ENCODE data around the gene TEDC2.
"Not testable (repeated sequence)": the region's sequence is repeated elsewhere in the genome, so short reads cannot be mapped to it uniquely, and the experiment has no call there.

The TEDC2 gene

DNA sequence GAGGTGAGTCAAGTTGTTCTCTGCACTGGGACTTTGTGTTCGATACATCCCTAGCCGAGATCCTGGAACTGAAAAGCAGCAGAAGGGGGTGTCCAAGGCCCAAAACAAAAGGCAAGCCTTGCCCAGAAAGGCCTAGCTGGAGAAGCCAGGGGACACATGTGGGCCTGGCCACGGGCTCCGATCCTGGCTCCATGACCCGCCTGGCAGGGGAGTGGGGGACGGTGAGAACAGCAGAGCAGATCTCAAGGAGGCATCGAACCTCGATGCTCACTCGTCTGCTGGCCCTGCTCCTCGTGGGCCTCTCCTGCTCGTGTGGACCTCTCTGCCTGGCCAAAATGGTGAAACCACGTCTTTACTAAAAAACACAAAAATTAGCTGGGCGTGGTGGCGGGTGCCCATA lies 21.8 kb upstream of the TEDC2 start:
- DNase-seq (ENCODE audit: low read depth): no peak

DNA sequence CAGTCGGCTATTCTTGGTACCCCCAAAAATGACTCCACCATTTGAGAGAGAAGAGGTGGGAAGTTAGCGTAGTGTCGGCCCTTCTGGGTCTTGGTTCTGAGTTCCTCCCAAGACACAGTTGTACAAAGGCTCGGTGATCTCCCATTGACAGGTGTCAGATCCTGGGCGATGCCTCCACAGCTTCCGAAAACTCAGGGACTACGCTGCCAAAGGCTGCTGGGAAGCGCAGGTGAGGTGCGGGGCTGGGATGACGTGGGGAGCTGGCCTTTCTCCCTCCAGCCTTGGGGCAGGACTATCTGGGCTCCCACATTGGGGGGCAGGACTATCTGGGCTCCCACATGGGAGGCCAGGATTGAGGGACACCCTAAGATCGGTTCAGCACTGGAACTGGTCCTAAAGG lies 20.3 kb upstream of the TEDC2 start:
- DNase-seq (ENCODE audit: low read depth): no peak

DNA sequence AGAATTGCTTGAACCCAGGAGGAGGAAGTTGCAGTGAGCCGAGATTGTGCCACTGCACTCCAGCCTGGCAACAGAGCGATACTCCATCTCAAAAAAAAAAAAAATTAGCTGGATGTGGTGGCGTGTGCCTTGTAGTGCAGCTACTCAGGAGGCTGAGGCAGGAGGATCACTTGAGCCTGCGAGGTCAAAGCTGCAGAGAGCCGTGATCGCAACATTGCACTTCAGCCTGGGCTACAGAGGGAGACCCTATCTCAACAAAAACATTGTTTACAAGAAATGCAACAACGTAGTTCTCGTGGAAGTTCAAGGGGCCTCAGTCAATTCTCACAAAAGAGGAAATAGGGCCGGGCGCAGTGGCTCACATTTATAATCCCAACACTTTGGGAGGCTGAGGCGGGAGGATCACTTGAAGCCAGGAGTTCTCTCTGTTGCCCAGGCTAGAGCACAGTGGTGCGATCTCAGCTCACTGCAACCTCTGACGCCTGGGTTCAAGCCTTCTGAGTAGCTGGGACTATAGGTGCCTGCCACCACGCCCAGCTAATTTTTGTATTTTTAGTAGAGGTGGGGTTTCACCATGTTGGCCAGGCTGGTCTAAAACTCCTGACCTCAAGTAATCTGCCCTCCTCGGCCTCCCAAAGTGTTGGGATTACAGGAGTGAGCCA lies 18.6 kb upstream of the TEDC2 start:
- DNase-seq (ENCODE audit: low read depth): not testable (repeated sequence)

DNA sequence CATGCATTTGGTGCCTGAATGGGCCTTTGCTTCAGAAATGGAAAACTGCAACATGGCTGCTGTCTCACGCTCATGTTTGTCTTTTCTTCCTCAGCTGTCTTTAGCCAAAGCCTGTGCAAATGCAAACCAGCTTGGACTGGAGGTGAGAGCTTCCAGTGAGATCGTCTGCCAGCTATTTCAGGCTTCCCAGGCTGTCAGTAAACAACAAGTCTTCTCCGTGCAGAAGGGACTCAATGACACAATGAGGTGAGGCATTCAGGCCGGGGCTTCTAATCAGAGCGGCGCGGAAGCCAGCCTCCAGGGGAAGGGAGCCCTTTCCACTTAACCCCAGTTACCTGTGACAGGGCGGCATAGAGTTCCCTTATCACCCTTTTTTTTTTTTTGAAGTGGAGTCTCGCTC lies 16.4 kb upstream of the TEDC2 start:
- no peak for DNase-seq (ENCODE audit: low read depth)

DNA sequence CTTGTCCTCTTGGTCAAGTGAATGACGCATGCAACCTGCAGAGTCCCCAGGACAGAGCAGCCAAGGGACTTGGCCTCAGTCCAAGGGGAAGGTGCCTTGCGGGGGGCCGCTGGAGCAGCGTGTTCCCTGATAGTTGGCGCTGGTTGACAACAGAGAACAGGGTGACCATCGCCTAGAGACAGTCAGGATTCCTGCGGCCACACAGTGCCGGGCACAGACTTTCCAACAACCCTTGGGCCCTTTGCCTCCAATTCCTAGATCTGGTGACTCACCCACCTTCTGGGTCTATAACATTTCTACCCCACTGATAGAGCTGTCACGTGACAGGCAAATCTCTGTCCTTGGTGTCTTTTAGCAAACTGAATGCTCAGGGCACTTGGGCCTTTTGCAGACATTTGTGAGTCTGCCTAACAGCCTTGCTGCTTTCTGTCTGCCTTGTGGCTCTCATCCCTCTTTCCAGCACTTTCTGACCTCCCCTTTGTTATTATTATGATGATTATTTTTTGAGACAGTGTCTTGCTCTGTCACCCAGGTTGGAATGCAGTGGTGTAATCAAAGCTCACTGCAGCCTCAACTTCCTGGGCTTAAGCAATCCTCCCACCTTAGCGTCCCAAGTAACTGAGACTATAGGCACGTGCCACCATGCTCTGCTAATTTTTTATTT lies 11.9 kb upstream of the TEDC2 start:
- DNase-seq (ENCODE audit: low read depth): no peak

DNA sequence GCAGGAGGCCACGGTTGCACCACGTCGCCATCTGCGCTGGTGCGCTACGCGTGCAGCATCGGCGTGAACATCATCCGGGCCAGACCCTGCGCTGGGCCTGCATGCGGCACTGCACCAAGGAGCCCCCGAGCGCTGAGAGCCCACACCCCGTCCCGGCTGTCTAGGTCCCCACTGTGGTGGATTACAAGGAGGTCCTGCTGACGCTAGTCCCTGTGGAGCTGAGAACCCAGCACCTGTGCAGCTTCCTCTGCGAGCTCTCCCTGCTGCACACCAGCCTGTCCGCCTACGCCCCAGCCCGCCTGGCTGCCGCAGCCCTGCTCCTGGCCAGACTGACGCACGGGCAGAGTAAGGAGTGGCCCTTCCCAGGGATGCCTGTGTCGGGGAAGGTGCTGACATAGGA lies 10.8 kb upstream of the TEDC2 start:
- no peak for DNase-seq (ENCODE audit: low read depth)

DNA sequence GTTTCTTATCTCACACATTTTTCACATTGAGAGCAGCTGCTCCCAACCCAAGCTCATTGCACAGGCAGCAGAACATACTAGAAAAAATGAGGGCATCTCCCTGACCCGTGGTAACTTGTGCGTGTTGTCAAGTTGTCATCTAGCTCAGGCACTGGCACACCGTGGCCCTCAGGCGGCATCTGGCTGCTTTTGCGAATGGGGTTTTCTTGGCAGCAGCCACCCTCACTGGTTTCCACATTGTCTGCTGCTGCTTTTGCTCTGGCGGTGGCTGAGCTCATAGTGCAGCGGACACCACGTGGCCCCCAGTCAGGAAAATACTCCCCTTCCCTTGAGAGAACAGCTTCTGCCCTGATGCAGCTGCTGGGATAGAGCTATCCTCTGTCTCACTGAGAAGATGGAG lies 9.4 kb upstream of the TEDC2 start:
- no peak for DNase-seq (ENCODE audit: low read depth)

DNA sequence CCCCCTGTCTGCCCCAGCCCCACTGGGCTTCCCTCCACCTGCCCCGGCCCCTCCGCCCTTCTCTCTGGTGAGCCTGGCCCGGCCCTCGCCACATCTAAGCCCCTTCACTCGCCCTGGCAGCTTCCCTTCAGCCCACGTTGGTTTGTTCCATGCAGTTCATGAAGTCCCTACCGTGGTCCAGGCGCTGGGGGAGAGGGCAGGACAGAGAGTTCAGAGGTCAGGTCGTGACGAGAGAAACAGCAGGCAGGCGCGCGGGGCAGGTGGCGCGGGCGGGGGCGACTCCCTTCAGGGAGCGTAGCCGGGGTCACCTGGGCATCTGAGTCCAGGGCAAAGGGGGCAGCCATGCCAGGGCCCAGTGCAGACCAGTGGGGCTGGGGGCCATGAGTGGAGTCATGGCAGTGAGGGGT lies 8.9 kb upstream of the TEDC2 start:
- no peak for DNase-seq (ENCODE audit: low read depth)

DNA sequence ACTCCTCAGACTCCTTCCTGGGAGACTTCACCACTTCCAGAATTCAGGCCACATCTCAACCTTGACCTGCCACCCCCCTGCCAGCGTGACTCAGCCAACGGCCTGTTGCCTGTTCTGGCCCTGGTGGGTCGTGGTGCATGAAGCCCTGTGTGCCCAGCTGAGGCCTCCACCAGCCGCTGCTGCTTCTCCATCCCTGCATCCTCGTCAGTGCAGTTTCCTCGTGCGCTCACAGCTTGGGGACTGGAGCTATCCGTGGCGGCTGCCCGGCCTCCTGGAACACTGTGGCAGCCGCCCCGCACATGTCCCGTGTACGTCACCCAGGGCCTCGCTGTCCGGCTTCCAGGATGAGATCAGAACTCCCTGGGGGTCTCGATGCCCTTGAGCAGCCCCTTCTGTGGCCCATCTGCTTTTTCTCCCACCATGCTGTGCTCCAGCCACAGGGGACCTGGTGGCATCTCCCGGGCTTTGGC lies 8.0 kb upstream of the TEDC2 start:
- DNase-seq (ENCODE audit: low read depth): no peak

DNA sequence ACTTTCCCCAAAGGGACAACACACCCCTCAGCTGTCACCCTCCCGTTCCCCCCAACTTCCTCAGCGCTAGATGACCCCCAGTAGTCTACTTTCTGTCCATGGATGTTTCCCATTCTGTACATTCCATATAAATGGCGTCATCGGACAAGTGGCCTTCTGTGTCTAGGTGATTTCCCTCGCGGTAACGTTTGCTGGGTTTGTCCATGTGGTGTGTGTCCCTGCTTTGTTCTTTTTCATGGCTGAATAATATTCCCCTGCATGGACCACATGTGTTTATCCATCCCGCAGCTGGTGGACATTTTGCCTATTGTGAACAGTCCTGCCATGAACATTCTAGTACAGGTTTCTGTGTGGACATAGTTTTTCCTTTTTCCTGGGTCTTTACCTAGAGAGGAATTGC lies 7.3 kb upstream of the TEDC2 start:
- no peak for DNase-seq (ENCODE audit: low read depth)

DNA sequence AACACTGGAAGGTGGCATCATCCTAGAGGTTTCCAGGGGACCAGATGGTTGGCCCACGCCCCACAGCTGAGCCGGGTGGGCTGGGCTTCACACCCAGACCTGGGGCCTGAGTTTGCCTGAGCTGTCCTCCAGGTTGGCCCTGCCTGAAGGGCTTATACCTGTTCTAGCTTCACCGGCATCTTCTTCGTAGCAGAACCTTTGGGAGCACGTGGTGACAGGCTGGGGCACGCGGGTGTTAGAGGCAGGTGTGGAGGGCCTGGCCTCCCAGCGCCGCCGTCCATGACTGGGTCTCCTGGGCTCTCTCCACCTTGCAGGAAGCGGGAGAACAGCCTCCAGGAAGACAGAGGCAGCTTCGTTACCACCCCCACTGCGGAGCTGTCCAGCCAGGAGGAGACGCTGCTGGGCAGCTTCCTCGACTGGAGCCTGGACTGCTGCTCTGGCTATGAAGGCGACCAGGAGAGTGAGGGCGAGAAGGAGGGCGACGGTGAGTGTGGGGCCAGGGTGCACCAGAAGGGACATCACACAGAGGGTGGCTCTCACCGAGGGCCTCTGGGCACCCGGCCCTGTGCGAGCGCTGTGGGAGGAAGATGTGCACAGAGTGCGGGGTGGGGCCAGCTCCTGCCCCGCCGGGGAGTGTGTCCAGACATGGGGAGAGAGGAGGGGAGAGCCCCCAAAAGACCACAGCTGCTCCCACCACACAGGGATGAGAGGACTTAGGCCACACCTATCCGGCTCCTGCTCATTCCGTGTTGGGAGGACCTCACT lies 4.6 kb upstream of the TEDC2 start:
- no peak for DNase-seq (ENCODE audit: low read depth)

DNA sequence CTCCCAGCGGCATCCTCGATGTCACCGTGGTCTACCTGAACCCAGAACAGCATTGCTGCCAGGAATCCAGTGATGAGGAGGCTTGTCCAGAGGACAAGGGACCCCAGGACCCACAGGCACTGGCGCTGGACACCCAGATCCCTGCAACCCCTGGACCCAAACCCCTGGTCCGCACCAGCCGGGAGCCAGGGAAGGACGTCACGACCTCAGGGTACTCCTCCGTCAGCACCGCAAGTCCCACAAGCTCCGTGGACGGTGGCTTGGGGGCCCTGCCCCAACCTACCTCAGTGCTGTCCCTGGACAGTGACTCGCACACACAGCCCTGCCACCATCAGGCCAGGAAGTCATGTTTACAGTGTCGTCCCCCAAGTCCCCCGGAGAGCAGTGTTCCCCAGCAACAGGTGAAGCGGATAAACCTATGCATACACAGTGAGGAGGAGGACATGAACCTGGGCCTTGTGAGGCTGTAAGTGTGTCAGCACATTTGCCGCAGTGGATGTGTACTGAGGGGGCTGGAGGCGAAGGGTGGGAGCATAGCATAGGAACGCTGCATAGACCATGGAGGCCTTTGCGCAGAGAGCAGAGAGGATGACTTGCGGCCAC lies 3.3 kb upstream of the TEDC2 start:
- no peak for DNase-seq (ENCODE audit: low read depth)

DNA sequence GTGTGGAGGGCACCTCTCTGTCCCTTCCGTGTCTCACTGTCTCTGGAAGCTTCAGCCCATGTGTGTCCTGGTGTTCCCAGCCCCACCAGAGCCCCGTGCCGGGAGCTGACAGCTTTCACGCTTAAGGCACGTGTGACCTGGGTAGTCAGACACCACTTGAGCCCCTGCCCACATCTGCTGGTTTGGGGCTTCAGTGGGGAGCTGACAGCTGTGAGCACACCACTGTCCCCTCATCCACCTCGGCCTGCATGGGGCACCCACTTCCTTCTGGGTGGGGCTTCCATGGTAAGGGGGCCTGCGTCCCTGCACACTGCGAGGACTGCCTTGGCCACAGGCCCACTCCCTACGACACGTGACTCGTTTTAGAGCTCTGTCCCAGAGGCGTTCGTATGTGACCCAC lies 2.6 kb upstream of the TEDC2 start:
- no peak for DNase-seq (ENCODE audit: low read depth)

DNA sequence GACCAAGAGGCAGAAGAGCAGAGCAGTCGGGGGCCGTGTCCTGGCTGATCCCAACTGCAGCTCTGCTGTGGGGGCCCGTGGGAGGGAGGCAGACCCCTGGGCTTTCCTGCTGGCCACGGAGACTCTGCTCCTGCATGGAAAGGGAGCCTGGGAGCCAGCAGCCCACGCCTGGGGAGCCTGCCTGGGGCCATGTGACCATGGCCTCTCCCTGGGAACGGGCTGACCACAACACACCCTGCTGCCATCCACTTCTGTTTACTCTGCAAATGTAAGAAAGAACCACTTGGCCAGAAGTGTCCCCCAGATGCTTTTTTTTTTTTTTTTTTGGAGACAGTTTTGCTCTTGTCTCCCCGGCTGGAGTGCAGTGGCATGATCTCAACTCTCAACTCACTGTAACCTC lies 2.0 kb upstream of the TEDC2 start:
- no peak for DNase-seq (ENCODE audit: low read depth)

DNA sequence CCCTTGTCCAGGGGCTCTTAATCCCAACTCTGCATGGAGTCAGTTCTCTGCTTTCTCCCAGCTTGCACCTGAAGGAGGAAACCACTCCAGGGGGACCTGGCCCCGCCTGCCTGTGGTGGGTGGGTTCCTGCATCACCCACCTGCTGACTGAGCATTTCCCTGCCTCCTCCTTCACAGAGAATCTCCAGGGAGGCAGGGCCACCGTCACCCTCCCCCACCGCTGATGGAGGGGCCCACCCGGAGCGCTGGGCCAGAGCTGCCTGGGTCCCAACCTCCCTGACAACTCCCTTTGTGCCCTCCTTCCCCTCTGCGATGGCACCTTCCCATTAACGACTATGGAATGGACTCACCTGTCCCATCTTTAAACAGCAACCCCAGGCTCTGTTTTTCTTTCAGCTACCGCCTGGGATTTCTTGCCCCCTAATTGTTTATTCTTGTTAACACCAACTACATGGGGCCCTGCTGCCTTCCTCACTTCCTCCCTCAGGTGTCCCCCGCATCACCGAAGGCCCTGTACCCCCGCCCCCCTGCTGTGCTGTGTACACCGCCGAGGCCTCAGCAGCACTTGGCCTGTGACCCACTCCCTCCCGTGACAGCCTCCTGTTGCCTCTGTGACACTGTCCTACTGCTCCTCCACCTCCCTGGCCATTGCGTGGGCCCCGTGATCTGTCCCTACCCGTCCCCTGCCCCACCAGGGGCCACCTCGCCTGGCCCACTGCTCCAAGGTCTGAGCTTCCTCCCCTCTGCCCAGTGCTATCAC lies 842 bp upstream of the TEDC2 start:
- DNase-seq (ENCODE audit: low read depth): no peak

DNA sequence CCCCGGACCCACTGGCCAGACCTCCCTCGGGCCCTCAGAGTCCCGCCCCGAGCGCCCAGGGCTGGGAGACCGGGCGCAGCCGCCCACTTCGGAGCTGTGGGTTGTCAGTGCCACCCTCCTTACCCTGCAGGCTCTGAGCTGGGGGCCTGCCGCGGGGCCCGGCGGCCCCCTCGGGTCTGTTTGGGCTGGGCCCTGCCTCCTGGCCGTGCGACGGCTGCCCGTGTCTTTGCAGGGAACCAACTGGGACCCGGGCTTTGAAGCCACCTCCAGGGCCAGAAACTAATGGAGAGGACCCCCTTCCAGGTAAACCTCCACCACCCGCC lies 443 bp downstream of the TEDC2 start:
- no peak for DNase-seq (ENCODE audit: low read depth)

DNA sequence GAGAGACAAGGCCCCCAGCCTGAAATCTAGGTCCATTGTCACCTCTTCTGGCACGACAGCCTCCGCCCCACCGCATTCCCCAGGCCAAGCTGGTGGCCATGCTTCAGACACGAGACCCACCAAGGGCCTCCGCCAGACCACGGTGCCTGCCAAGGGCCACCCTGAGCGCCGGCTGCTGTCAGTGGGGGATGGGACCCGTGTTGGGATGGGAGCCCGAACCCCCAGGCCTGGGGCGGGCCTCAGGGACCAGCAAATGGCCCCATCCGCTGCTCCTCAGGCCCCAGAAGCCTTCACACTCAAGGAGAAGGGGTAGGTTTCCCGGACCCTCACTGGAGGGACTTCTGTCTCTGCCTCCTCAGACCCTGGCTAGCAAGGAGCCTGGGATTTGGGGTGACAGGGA lies 1.0 kb downstream of the TEDC2 start:
- DNase-seq (ENCODE audit: low read depth): no peak

DNA sequence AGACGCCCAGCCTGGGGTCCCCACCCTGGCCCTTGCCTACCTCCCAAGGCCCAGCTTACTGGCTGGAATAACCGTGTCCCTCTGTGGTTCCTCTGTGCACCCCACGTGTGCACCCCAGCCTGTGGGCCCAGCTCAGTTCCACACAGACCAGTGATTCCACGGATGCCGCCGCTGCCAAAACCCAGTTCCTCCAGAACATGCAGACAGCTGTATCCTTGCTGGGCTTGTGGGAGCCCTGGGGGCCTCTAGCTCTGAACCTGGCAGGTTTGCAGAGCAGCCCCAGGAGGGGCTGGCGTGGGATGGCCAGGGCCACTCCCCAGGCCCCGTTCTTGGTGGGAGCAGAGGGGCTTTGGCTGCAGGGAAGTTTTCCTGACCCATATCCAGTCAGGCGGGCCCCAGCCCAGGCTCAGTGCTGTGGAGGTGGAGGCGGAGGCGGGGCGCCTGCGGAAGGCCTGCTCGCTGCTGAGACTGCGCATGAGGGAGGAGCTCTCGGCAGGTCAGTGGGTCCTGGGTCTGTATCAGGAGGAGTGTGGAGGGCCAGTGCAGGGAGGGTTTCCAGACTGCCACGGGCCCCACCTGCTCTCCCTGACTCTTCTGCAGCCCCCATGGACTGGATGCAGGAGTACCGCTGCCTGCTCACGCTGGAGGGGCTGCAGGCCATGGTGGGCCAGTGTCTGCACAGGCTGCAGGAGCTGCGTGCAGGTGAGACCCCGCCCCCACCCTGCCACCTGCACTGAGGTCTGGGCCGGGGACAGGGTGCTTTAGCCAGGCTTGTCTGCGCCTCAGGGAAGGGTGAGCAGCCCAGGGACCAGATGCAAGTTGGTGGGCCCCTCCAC lies 2.3 kb downstream of the TEDC2 start:
- DNase-seq (ENCODE audit: low read depth): no peak

DNA sequence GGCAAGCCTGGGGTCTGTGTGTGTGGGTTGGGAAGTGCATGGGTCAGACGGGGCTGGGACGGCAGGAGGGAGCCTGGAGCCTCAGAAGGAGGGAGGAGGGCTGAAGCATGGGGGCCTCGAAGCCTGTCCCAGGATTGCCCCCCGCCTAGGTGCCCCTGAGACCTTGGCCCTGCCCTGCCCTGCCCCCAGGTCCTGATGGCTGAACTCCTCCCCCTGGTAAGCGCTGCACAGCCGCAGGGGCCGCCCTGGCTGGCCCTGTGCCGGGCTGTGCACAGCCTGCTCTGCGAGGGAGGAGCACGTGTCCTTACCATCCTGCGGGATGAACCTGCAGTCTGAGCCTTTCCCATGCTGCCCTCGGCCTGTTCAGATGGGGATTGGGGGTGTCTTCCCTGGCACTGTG lies 4.4 kb downstream of the TEDC2 start:
- no peak for DNase-seq (ENCODE audit: low read depth)

DNA sequence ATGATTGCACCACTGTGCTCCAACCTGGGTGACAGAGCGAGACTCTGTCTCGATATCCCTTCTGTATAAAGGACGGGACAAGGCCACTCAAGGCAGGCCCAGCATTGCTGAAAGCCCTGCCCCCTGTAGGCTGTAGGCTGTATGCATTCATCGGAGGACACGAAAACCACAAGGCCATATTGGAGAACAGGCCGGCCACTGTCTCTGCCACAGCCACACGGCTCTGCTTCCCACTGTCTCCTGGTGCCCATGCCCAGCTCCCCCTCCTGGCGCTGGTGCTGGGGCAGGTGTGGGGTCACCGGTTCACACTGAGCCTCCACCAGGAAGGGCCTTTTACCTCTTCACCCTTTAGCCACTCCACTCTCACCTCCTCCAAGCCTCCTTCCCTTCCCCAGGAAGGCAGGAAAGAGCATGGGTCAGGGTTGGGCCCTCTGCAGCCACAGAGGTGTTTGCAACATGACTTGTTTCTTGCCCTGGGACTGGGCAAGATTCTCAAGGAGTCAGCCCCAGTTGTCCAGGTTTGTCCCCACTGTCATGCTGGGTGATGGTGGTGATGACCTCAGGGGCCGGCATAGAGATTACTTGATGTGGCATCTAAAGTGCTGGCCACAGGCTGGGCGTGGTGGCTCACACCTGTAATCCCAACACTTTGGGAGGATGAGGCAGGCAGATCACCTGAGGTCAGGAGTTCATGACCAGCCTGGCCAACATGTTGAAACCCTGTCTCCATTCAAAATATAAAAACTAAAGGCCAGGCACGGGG lies 5.9 kb downstream of the TEDC2 start:
- no peak for DNase-seq (ENCODE audit: low read depth)

All from HS-5 (cell line).